GM21367 (cell line): ENCODE data around the gene MTO1.
A peak's percentile ranks its signal among the peaks of the same experiment; 100 is the strongest.
"Not testable (repeated sequence)": the region's sequence is repeated elsewhere in the genome, so short reads cannot be mapped to it uniquely, and the experiment has no call there.

Experiments
- ATAC-seq: cut with Tn5 transposase; IDR thresholded peaks from one replicate; pipeline ENCODE4 v1.9.1; 2021; ENCODE audit not compliant: unreplicated experiment

MTO1 gene, protein sequence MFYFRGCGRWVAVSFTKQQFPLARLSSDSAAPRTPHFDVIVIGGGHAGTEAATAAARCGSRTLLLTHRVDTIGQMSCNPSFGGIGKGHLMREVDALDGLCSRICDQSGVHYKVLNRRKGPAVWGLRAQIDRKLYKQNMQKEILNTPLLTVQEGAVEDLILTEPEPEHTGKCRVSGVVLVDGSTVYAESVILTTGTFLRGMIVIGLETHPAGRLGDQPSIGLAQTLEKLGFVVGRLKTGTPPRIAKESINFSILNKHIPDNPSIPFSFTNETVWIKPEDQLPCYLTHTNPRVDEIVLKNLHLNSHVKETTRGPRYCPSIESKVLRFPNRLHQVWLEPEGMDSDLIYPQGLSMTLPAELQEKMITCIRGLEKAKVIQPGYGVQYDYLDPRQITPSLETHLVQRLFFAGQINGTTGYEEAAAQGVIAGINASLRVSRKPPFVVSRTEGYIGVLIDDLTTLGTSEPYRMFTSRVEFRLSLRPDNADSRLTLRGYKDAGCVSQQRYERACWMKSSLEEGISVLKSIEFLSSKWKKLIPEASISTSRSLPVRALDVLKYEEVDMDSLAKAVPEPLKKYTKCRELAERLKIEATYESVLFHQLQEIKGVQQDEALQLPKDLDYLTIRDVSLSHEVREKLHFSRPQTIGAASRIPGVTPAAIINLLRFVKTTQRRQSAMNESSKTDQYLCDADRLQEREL

DNA sequence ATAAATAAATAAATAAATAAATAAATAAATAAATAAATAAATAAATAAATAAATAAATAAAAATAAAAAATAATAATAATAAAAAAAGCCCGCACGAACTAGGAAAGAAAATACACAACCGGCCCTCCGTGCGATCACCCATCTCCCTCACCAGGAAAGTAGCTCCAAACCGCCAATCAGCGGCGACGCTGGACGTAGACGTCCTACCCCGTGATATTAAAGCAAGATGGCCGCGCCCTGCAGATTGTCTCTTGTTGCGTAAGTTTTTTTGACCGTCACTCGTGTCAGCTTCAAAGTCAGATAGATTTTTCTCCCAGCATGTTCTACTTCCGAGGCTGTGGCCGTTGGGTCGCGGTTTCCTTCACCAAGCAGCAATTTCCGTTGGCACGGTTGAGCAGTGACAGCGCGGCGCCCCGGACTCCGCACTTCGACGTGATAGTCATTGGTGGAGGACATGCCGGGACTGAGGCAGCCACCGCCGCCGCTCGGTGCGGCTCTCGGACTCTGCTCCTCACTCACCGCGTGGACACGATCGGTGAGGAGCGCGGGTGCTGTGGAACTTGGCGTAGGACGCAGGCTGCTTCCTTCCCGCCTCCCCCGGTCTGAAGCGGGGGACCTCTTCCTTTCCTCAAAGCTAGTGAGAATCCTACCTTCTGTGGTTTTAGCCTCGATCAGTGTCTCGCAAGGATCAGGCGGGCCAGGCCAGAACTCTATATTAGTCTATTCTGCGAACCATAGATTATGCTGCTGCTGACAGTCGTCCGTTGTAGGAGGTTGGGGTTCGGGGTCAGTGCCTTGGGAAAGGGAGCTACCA, at the start of gene MTO1:
MTO1 (plus strand) TSS at position 201 of the 814 bp plus-strand sequence; CDS start at position 319, 118 bp downstream.
- peak; percentile 95 for ATAC-seq

DNA sequence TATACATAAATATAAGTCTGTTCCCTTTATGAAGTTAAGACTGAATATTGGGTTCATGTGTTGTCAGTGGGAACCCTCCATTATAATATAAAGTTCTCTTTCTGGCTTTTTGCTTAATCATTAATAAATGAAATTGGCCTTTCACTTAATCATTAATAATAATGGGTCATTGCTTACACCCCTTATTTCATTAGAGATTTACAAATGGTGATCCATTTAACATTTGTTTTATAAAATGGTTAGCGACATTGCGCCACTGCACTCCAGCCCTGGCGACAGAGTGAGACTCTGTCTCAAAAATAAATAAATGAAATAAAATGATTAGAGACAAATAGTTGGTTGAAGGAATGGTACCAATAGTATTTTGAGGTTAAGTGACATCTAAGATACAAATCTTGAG, 48.4 kb upstream of the MTO1 start:
- ATAC-seq, result no peak

DNA sequence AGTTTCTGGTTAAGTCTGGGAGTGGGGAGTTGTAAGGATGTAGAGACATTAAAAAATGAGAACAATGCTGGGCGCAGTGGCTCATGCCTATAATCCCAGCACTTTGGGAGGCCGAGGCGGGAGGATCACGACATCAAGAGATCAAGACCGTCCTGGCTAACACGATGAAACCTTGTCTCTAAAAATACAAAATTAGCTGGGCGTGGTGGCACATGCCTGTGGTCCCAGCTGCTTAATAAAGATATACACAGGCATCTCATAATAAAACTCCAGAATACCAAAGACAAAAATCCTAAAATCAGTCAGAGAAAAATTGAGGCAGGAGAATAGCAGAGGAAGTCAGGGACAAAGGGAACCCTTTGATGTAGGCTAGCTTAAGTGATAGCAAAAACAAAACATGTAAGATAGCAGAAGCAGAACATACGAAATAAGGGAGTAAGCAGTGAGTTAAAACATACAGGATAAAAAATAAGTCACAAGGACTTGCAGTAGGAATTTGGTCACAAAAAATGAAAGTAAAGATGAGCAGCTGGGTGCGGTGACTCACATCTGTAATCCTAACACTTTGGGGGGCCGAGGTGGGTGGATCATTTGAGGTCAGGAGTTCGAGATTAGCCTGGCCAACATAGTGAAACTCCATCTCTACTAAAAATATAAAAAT, 43.3 kb upstream of the MTO1 start:
- no peak for ATAC-seq

DNA sequence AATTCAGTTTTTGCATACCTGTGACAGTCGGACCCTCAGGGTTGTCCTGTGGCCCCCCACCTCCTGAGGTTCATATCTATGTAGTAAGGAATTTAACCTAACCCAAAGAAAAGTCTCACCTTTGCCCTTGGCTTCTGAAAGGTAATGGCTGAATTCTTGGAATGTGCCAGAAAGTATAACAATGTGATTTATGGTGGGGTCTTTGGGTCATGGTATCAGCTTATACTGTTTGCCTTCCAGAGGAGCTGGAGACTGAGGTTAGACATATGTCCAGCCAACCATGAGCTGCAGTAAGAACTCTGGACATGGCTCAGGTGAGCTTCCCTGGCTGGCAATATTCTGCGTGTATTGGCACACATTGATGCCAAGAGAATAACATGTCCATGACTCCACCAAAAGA, 40.0 kb upstream of the MTO1 start:
- no peak for ATAC-seq

DNA sequence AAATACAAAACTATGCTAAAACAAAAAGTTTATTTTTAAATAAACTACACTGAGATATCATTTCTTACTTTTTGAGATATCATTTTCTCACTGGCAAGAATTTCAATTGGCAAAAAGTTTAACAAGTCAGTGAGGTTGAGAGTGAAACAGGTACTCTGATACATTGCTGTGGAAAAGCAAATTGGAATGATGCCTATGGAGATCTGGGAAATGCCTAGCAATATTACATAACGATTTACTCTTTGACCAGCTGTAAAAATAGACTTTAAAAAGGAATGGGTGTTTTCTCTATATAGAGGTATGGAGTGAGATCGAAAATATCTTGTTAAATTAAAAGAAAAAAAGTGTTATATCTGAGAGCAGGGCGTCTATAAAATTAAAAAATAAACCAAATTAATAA, 26.3 kb upstream of the MTO1 start:
- ATAC-seq, result no peak

DNA sequence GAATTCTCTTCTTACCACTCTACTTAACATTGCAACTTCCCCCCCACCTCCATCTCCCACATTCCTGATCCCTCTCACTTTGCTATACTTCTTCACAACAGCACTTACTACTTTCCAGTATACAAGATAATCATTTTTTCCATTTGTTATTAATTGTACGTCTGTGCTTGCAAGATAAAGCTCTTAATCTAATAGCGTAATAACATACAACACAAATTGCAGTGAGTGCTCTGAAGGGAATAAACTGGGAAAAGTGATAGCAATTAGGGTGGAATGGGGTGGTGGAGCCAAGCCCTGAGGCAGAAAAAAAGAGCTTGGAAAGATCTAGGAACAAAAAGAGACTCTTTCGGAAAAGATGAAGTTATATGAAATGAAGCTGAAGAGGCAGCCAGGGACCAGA, 18.0 kb upstream of the MTO1 start:
- ATAC-seq, result no peak

DNA sequence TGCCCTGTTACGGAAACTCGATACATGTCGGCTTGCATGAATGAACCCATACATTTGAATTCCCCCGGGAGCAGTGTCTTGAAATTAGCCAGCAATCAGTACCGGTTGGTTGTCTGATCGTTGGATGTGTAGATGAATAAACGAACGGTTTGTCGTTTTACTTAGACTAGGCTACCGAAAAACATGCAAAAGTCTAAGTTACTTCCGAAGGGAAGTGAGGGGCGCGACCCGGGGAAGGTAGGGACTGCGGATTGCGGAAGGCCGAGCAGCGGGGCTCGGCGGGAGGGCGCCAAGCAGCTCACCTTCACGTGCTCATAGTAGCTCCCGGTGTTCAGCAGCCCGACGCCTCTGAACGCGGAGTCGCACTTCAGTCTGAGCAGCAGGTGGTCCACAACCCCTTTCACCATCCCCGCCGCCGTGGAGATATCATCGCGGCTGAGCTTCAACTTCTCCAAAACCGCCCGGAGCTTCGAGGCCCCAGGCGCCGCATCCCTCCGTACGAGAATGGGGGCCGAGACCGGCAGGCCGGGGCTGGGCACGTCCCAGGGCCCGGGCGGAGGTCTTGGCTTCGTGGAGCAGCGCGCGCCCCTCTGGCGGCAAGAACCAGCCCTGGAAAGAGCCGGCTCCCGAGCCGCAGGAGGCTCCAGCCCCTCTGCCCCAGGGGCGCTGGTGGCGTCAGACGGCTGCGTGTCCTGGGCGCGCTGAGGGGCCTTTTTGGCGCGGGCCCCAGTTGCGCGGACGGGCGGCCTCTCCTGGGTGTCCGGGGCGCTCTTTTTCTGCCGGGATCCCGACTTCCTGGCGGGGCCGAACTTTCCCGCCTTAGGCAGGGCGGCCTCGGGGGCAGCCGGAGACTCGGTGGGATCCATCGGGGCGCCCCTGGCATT, 10.1 kb upstream of the MTO1 start:
- peak; percentile 47 for ATAC-seq

DNA sequence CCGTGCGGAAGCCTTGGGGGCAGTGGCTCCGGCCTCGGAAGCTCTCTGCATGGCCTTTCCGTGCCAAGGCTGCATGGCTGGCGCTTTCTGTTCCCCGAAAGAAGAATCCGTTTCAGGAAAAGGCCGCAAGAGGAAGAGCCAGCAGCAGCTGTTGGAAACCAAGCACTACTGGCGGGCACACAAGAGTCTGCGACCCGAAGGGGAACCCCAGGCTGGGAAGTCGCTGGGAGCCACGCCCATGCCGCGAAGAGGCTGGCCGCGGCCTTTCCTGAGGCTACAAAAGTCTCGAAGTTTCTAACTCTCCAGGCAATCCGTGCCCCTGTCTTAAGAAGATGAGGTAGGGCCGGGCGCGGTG, 9.5 kb upstream of the MTO1 start, which contains the start of gene CGAS:
CGAS (minus strand) TSS at position 191 of the 355 bp plus-strand sequence; CDS start at position 75, 116 bp downstream.
- ATAC-seq, result peak; percentile 73

DNA sequence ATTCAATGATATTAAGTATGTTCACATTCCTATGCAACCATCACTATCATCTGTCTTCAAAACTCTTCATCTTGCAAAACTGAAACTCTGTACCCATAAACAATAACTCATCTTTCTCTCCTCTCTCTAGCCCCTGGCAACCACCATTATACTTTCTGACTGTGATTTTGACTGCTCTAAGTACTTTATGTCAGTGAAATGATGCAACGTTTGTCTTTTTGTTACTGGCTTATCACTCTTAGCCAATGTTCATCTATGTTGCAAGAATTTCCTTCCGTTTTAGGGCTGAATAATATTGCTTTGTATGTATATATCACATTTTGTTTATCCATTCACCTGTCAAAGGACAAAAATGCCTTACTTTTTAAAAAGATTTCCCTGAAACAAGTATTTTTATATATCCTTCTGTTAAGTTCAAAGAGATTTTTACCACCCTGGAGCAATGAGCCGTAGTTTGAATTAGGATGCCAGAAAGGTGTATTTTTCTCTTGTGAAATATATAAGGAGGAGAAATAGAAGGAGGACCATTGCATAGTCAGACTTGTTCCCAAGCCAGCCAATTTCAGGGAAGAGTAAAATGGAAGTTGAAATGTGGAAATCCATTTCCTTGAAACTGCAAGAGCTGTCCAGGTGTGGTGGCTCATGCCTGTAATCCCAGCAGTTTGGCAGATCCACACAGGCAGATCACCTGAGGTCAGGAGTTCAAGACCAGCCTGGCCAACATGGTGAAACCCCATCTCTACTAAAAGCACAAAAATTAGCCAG, 5.5 kb upstream of the MTO1 start:
- ATAC-seq, result no peak

DNA sequence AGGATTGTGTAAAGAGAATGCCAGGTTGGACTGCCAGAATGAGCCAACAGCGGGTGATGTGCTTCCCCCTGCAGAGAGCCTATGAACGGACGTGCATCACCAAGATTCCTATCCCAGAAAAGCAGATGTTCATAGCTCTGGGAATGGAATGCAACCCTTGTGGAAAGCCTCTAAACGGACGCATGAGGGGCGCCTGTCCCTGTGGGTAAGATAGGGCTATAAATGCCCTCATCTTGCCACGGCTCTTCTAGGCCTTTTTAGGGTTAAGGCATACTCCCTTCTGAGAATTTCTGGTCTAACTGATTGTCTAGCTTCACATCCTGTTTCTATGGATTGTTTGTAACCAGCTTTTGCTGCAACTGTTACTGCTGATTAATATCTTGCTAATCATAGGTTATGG, 2.1 kb upstream of the MTO1 start:
- not testable (repeated sequence) for ATAC-seq

DNA sequence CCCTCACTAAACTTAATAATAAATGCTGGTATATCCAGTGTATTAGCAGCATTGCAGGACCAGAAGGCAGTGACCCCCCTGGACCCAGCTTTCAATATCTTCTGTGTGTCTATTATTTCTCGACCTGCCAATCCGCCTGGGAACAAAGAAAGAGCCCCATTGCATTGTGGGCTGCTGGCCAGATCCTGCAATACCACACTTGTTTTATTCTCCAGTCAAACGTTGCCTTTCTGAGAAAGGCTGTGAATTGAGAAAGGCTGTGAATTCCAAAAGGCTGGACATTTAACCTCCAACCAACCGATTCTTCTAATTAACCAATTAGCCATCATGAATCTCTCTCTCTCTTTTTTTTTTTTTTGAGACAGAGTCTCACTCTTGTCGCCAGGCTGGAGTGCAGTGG, 1.5 kb upstream of the MTO1 start:
- ATAC-seq, result no peak

DNA sequence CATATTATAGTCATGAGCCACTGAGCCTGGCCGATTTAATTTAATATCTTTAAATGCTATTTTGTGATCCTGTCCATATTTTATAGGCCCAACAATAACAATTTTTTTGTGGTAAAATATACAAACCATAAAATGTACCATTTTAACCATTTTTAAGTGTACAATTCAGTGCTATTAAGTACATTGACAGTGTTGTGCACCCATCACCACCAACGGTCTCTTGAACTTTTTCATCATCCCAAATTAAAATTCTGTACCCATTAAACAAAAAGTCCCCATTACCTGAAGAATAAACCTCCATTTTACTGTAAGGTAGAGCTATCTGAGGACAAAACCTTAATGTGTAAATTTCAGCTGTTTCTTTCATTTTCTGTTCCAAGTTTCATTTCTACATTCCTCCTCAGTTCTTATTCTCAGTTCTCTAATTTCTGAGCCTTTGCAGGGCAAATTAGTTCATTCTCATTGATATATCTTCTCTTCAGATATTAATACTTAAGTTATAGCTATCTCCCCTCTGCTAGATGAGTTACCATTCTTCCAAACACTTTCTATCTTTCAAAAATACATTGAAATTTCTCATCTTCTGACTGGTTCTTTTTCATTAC, 10.3 kb downstream of the MTO1 start:
- ATAC-seq, result peak; percentile 92

DNA sequence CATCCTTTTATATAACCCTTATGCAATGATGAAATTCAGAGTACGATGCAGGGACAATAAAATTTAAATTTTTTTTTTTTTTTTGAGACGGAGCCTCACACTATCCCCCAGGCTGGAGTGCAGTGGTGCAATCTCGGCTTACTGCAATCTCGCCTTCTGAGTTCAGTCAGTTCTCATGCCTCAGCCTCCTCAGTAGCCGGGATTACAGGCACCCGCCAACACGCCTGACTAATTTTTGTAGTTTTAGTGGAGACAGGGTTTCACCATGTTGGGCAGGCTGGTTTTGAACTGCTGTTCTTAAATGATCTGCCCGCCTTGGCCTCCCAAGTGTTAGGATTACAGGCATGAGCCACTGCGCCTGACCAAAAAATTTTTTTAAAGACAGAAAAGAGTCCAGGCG, 15.2 kb downstream of the MTO1 start:
- no peak for ATAC-seq

DNA sequence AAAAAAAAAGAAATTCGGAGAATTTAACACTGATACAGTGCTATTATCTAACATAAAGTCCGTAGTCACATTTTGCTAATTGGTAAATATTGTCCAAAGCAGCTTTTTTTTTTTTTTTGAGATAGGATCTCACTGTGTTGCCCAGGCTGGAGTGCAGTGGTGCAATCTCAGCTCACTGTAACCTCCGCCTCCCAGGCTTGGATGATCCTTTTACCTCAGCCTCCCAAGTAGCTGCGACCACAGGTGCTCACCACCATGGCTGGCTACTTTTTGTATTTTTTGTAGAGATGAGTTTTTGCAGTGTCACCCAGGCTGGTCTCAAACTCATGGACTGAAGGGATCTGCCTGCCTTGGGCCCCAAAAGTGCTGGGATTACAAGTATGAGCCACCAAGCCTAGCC, 15.9 kb downstream of the MTO1 start:
- ATAC-seq, result no peak

DNA sequence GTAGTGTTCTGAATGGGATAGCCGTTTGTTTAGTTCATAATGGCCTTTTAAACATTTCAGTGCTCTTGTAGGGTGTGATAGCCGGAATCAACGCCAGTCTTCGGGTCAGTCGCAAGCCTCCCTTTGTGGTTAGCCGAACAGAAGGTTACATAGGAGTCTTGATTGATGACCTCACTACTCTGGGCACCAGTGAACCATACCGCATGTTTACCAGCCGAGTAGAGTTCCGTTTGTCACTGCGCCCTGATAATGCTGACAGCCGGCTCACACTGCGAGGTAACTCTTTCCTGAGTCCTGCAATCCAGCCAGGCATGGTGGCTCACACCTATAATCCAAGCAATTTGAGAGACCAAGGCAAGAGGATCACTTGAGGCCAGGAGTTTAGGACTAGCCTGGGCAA, 20.4 kb downstream of the MTO1 start:
- ATAC-seq, result no peak

DNA sequence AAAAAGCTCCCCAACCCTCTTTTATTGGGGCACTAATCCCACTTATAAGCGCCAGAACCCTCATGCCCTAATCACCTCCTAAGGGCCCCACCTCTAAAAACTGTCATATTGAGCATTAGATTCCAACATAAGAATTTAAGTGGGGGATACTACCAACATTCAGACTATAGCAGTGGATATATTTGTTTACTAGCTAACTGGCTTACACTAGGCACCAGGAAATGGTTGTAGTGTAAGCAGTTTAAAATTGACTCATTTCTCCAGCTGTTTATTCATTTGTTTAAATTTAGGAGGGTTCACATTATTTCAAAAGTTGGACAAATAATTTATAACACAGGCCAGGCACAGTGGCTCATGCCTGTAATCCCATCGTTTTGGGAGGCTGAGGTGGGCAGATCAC, 22.9 kb downstream of the MTO1 start:
- ATAC-seq, result no peak

DNA sequence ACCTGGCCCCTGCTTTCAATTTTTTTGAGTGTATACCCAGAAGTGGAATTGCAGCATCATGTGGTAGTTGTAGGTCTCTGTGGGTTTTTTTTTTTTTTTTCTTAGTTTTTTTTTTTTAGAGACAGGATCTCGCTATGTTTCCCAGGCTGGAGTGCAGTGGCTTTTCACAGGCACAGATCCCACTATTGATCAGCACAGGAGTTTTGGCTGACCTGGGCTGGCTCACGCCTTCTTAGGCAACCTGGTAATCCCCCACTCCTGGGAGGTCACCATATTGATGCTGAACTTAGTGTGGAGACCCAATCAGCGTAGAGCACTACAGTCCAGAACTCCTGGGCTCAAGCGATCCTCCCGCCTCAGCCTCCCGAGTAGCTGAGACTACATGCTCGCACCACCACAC, 25.9 kb downstream of the MTO1 start:
- ATAC-seq, result no peak

DNA sequence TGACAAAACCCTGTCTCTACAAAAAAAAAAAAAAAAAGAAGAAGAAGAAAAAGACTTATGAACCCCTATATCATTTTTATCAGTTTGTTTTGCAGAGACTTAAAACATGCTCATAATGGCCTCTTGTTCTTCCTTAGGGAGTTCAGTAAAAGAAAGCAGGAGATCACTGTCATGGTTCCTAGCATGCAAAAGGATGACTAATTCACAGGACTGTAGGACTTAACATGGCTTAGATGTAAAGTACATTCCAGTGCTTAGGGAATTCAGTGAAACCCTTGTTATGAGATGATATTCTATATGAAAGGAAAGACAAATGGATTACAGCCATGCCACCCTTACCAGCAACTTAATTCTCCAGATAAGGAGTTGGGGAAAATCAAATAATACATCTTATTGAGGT, 29.8 kb downstream of the MTO1 start:
- ATAC-seq, result no peak

DNA sequence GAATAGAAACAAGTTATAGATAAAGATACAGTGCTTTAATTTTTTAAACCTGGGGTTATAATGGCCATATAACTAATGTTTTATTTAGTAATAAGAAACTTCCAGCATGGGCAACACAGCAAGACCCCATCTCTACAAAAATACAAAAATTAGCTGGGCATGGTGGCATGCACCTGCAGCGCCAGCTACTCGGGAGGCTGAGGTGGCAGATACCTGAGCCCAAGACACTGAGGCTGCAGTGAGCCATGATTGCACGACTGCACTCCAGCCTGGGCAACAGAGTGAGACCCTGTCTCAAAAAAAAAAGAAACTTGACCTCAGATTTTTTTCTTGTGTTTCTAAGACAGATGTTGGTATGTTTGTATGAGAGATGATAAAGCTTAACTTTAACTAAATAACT, 36.4 kb downstream of the MTO1 start:
- ATAC-seq, result no peak
